Measurements from ENCODE around the gene RPL36. TPM values are rescaled to one million over a fixed set of nuclear protein-coding genes. Genes with fewer than 3 reads are reported as not detected.

RPL36 gene
- polyA plus RNA-seq, 1 of the 3 experiments (the other 2 are of a cell fraction): 1,383 TPM

- TF ChIP-seq FOXJ3 (CRISPR knock-in tag; IDR thresholded peaks at IDR 0.05) (no peak), RXRA (IDR thresholded peaks at IDR 0.05; ENCODE audit: borderline replicate concordance, low read depth) (no peak), FOSL2 (IDR thresholded peaks at IDR 0.05; ENCODE audit: borderline replicate concordance, low read depth) (no peak), RCOR1 (IDR thresholded peaks at IDR 0.05; ENCODE audit: low read length) (no peak), TAF1 (IDR thresholded peaks at IDR 0.05; ENCODE audit: borderline replicate concordance, low read depth, low read length) (no peak), MAX (IDR thresholded peaks at IDR 0.05; ENCODE audit: low read depth) (no peak), NFIC (IDR thresholded peaks at IDR 0.05; ENCODE audit: borderline replicate concordance) (no peak), JUND (IDR thresholded peaks at IDR 0.05) (no peak), RFX5 (IDR thresholded peaks at IDR 0.05; ENCODE audit: low read length) (no peak), GATA2 (CRISPR knock-in tag; IDR thresholded peaks at IDR 0.05) (no peak)
- ChIA-PET POLR2A (no interaction called here), CTCF (interaction anchor here (0.9 to 2.2 kb wide), 2 partner anchors 9 to 12 kb away, joined by 3 to 9 read pairs; no protein-coding TSS in a partner anchor)
- peaks cover 4% of the 10 kb centered on the region for H3F3A ChIP-seq (replicated peaks; ENCODE audit: insufficient read depth)
- H3K9me2 ChIP-seq: no peaks in the 10 kb centered on the region
- H3K36me3 ChIP-seq (replicated peaks in 1 of 2; ENCODE audit: control insufficient read depth in 1 of 2, insufficient read depth in 2 of 2, low read length in 1 of 2): peaks cover 0 to 1% of the 10 kb centered on the region in 2 experiments
- no peak for DNase-seq
- H3K9me3 ChIP-seq: no peaks in the 10 kb centered on the region
- no peak overlapping the region for H3K4me2 ChIP-seq
- 100% methylated on average over 4 of the region's 5 CpGs for WGBS (ENCODE audit: low lambda C conversion rate)
- H3K27ac ChIP-seq (ENCODE audit: low read depth in 2 of 2, low read length in 1 of 2): no peak overlapping the region
- H3K79me2 ChIP-seq (ENCODE audit: insufficient read depth): peaks cover 9% of the 10 kb centered on the region
- no peaks in the 10 kb centered on the region for H3K27me3 ChIP-seq (ENCODE audit: insufficient read depth)
- H3K4me1 ChIP-seq (ENCODE audit: control insufficient read depth in 1 of 2, insufficient read depth in 2 of 2, low read depth in 1 of 2, low read length in 1 of 2): peaks cover 4 to 10% of the 10 kb centered on the region in 2 experiments; a peak in 1 of 4 replicates
- H3K9ac ChIP-seq: no peak overlapping the region
- H4K20me1 ChIP-seq (ENCODE audit: insufficient read depth): no peaks in the 10 kb centered on the region
- no peak overlapping the region for H2AFZ ChIP-seq (ENCODE audit: low read depth)
- H3K4me3 ChIP-seq (ENCODE audit: low read depth in 2 of 2, low read length in 1 of 2): no peak overlapping the region
Observed at GRCh38 chr19:5674714-5675113, 15.4 kb upstream of the RPL36 start.

- Histone ChIP-seq H3K27me3 (ENCODE audit: insufficient read depth) (no peaks in the 10 kb centered on the region), H3K4me3 (ENCODE audit: low read depth in 2 of 2, low read length in 1 of 2) (no peak overlapping the region), H3K36me3 (replicated peaks in 1 of 2; ENCODE audit: control insufficient read depth in 1 of 2, insufficient read depth in 2 of 2, low read length in 1 of 2) (no peaks in the 10 kb centered on the region), H3K4me1 (ENCODE audit: control insufficient read depth in 1 of 2, insufficient read depth in 2 of 2, low read depth in 1 of 2, low read length in 1 of 2) (peaks cover 4 to 10% of the 10 kb centered on the region in 2 experiments; a peak in 1 of 4 replicates), H2AFZ (ENCODE audit: low read depth) (no peak overlapping the region), H4K20me1 (ENCODE audit: insufficient read depth) (no peaks in the 10 kb centered on the region), H3K9me3 (no peaks in the 10 kb centered on the region), H3K79me2 (ENCODE audit: insufficient read depth) (peaks cover 14% of the 10 kb centered on the region), H3K4me2 (no peak overlapping the region), H3F3A (replicated peaks; ENCODE audit: insufficient read depth) (peaks cover 2% of the 10 kb centered on the region), H3K9me2 (no peaks in the 10 kb centered on the region), H3K27ac (ENCODE audit: low read depth in 2 of 2, low read length in 1 of 2) (no peak overlapping the region), H3K9ac (no peak overlapping the region)
- ChIA-PET POLR2A (interaction anchor here (0.6 to 1.4 kb wide), 3 partner anchors 14 to 927 kb away, joined by 3 to 8 read pairs (median 3); partner anchors contain the start of genes RPL36, SAFB and SAFB2), CTCF (interaction anchor here (0.7 to 2.4 kb wide), 3 partner anchors 10 to 624 kb away, joined by 3 to 9 read pairs (median 6); partner anchors contain the start of gene RPL36)
- no peak for DNase-seq
- TF ChIP-seq FOXJ3 (CRISPR knock-in tag; IDR thresholded peaks at IDR 0.05): no peak
- WGBS (ENCODE audit: low lambda C conversion rate): 97% methylated on average over 16 of the region's 17 CpGs
Observed at GRCh38 chr19:5676105-5676771, 13.9 kb upstream of the RPL36 start.

GRCh38 chr19:5676772-5677105 is 13.4 kb upstream of the RPL36 start:
- Histone ChIP-seq H3K4me1 (ENCODE audit: control insufficient read depth in 1 of 2, insufficient read depth in 2 of 2, low read depth in 1 of 2, low read length in 1 of 2) (peaks cover 4 to 13% of the 10 kb centered on the region in 2 experiments; a peak in 1 of 4 replicates), H3K27me3 (ENCODE audit: insufficient read depth) (no peaks in the 10 kb centered on the region), H4K20me1 (ENCODE audit: insufficient read depth) (no peaks in the 10 kb centered on the region), H2AFZ (ENCODE audit: low read depth) (no peak overlapping the region), H3K9ac (no peak overlapping the region), H3K9me3 (no peaks in the 10 kb centered on the region), H3F3A (replicated peaks; ENCODE audit: insufficient read depth) (no peaks in the 10 kb centered on the region), H3K36me3 (replicated peaks in 1 of 2; ENCODE audit: control insufficient read depth in 1 of 2, insufficient read depth in 2 of 2, low read length in 1 of 2) (no peaks in the 10 kb centered on the region), H3K4me2 (no peak overlapping the region), H3K9me2 (no peaks in the 10 kb centered on the region), H3K4me3 (ENCODE audit: low read depth in 2 of 2, low read length in 1 of 2) (no peak overlapping the region), H3K27ac (ENCODE audit: low read depth in 2 of 2, low read length in 1 of 2) (no peak overlapping the region), H3K79me2 (ENCODE audit: insufficient read depth) (peaks cover 17% of the 10 kb centered on the region)
- ChIA-PET POLR2A (interaction anchor here (0.6 to 0.9 kb wide), 2 partner anchors 54 to 927 kb away, joined by 3 read pairs; partner anchors contain the start of genes SAFB and SAFB2), CTCF (interaction anchor here (2.2 to 2.4 kb wide), 2 partner anchors 10 to 13 kb away, joined by 6 to 9 read pairs; partner anchors contain the start of gene RPL36)
- no peak for TF ChIP-seq RXRA (IDR thresholded peaks at IDR 0.05; ENCODE audit: borderline replicate concordance, low read depth)
- no peak for DNase-seq
- WGBS (ENCODE audit: low lambda C conversion rate): 91% methylated on average over 8 of the region's 13 CpGs
